Measurements from ENCODE around the gene KDM7A. TPM values are rescaled to one million over a fixed set of nuclear protein-coding genes. Genes with fewer than 3 reads are reported as not detected.

KDM7A gene
- total and polyA plus RNA-seq, 2 of the 8 experiments (the other 6 are each of a cell fraction or from before 2014, with no cell fraction given), result 2.2 to 12.5 TPM

DNA sequence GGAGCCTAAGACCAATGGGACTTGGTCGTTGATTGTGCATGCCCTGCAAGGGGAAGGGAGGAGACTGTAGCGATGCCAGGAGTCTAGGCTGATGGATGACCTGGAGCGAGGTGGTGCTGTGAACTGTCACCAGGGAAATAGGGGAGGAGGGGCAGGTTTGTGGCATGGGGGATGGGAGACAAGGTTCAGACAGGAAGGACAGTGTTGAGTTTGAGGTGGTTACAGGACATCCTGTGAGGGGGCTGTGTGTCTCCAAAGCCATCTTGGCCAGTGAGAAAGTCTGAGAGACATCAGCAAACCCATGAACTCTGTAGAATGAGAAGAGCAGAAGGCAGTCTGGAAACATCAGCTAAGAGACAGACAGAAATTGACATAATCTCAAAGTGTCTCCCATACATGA is 38.5 kb upstream of the KDM7A start:
- Histone ChIP-seq H4K91ac (replicated peaks; ENCODE audit: insufficient read length, low read length) (no peak overlapping the region), H2BK5ac (ENCODE audit: low read depth, low read length) (no peak overlapping the region), H3K23ac (ENCODE audit: insufficient read length) (no peak overlapping the region), H4K20me1 (replicated peaks in 1 of 2; ENCODE audit: control insufficient read depth in 1 of 2, insufficient read depth in 2 of 2, low read length in 2 of 2) (no peaks in the 10 kb centered on the region), H3K56ac (replicated peaks; ENCODE audit: insufficient read length, low read depth, low read length) (no peak overlapping the region), H3K4me2 (ENCODE audit: insufficient read depth in 1 of 2, low read depth in 2 of 2, low read length in 2 of 2) (no peak overlapping the region), H3K36me3 (ENCODE audit: control insufficient read depth in 2 of 4, insufficient read depth in 4 of 4, low read length in 3 of 4) (no peaks in the 10 kb centered on the region), H4K8ac (ENCODE audit: extremely low read depth, insufficient read depth, low read length) (no peak overlapping the region), H3K27me3 (replicated peaks in 1 of 4; ENCODE audit: control insufficient read depth in 3 of 4, extremely low read depth in 1 of 4, insufficient read depth in 3 of 4, low read length in 3 of 4) (no peaks in the 10 kb centered on the region), H2BK12ac (ENCODE audit: low read depth, low read length) (no peak overlapping the region), H3K23me2 (ENCODE audit: low read depth, low read length) (no peaks in the 10 kb centered on the region), H3K9me3 (ENCODE audit: insufficient read depth in 2 of 2, low read depth in 1 of 2, low read length in 1 of 2) (no peaks in the 10 kb centered on the region), H2BK15ac (ENCODE audit: low read length) (no peak overlapping the region), H3K14ac (ENCODE audit: insufficient read length) (no peak overlapping the region), H2AFZ (ENCODE audit: low read length) (no peak overlapping the region), H3K79me2 (ENCODE audit: control insufficient read depth in 1 of 2, insufficient read depth in 2 of 2, low read length in 2 of 2) (no peaks in the 10 kb centered on the region), H3K18ac (ENCODE audit: extremely low read depth, low read length) (no peak overlapping the region), H4K5ac (ENCODE audit: insufficient read length, low read depth, low read length) (no peak overlapping the region), H2AK5ac (ENCODE audit: low read depth, low read length) (0 out of 2 replicates have a peak overlapping the region, but pooled peaks have one; percentile 24), H3K27ac (ENCODE audit: low read depth, low read length) (no peak overlapping the region), H2BK20ac (ENCODE audit: low read length) (no peak overlapping the region), H3K4me1 (replicated peaks in 1 of 4; ENCODE audit: control insufficient read depth in 3 of 4, insufficient read depth in 4 of 4, low read length in 3 of 4) (no peaks in the 10 kb centered on the region), H2BK120ac (replicated peaks; ENCODE audit: low read depth, low read length) (no peak overlapping the region), H3K79me1 (ENCODE audit: low read depth, low read length) (no peaks in the 10 kb centered on the region), H3K4ac (replicated peaks; ENCODE audit: insufficient read length, low read depth, low read length) (no peak overlapping the region), H3K9ac (replicated peaks in 1 of 4; ENCODE audit: extremely low read depth in 1 of 4, low read depth in 3 of 4, low read length in 3 of 4) (no peak overlapping the region), H3K4me3 (ENCODE audit: extremely low read depth in 1 of 4, insufficient read depth in 2 of 4, low read depth in 3 of 4, low read length in 4 of 4) (no peak overlapping the region)
- DNase-seq (ENCODE audit: low read depth in 1 of 2, low spot score in 2 of 2), result no peak
- CTCF ChIA-PET (ENCODE audit: partially characterized antibody), result no interaction called here
- POLR2A ChIA-PET (ENCODE audit: partially characterized antibody), result no interaction called here
- no peak for FAIRE-seq
- TF ChIP-seq RXRA (IDR thresholded peaks at IDR 0.05; ENCODE audit: insufficient read depth, low read depth, low read length), result no peak
- WGBS, 2 experiments (ENCODE audit: extremely low coverage in 1 of 2, insufficient coverage in 1 of 2, insufficient read length in 1 of 2, insufficient replicate concordance in 2 of 2, low coverage in 1 of 2, low lambda C conversion rate in 2 of 2, missing lambda C conversion rate in 1 of 2), result 84% methylated on average over 3 of the region's 3 CpGs; no CpG with 5 or more reads in 1 of the 2 experiments
